GM19239 (cell line): ENCODE results near the gene ZNF862.

Experiments used
- DNase-seq: peaks from one replicate; pipeline ENCODE4 v3.0.0; 2011; ENCODE audit warnings: low spot score; ENCODE audit not compliant: insufficient read length
- FAIRE-seq: peaks from 2 replicates; lab custom pipeline; 2011; peaks lifted over from hg19 to GRCh38; lab: Jason Lieb, UNC

The ZNF862 gene

DNA sequence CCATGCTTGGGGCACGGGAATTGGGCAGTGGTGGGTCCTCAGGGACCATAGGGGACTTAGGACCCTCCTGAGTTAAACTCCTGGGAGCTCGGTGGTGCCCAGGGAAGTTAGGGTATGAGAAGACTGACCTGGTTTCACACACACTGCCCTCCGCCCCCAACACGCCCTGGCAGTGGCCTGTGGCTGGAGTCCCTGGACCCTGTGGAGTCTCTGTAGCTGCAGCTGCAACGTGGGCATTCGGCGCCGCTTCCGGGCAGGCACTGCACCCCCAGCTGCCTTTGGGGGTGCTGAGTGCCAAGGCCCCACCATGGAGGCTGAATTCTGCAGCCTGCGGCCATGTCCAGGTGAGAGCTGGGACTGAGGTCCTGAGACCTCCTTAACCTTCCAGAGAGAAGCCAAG, 29.9 kb upstream of the ZNF862 start:
- FAIRE-seq: no peak
- no peak for DNase-seq

DNA sequence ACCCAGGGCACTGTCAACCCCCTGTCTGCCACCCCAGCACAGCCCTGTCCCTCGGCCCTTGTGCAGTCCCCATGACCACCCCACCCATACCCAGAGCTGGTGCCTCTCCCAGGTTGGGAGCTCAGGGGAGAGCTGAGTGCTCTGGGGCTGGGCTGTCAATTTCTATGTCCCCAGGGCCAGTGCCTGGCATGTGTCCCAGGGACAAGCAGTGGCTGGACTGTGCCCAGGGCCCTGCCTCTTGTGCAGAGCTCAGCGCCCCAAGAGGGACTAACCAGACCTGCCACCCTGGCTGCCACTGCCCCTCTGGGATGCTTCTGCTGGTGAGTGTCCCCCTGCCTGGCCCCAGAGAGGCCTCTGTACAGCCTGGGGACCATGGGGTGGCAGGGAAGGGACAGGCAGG, 29.0 kb upstream of the ZNF862 start:
- FAIRE-seq (no peak), DNase-seq (no peak)

DNA sequence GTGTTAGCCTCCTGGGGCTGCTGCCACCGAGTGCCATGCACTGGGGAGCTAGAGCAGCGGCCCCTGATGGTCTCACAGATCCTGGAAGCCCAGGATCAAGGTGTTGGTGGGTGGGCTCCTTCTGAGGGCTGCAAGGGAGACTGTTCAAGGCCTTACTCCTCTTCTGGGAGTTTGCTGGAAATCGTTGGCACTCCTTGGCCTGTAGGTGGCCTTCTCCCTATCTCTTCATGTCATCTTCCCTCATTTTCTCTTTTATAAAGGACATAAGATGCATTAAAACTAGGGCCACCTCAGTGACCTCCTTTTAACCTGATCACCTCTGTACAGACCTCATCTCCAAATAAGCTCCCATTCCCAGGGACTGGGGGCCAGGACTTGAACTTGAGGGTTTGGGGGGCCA, 27.0 kb upstream of the ZNF862 start:
- no peak for FAIRE-seq
- no peak for DNase-seq

DNA sequence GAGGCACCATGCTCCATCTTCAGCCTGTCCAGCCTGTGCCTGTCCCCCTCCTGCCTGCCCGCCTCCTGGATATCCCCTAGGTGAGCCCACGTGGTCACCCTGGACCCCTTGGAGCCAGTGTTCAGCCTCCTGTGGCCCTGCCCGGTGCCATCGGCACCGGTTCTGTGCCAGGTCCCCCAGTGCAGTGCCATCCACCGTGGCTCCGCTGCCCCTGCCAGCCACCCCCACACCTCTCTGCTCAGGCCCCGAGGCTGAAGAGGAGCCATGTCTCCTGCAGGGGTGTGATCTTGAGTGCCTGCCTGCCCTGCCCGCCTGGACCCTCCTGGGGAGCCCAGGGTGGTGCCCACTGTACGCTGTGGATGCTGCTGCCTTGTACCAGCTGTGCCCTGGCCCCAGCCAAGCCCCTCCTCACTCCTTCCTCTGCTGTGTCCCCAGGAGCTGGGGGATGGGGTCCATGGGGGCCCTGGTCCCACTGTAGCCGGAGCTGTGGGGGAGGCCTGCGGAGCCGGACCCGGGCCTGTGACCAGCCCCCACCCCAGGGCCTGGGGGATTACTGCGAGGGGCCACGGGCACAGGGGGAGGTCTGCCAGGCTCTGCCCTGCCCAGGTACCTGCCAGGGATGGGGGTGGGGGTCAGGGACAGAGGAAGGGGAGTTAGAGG, 26.2 kb upstream of the ZNF862 start:
- DNase-seq (no peak), FAIRE-seq (no peak)

DNA sequence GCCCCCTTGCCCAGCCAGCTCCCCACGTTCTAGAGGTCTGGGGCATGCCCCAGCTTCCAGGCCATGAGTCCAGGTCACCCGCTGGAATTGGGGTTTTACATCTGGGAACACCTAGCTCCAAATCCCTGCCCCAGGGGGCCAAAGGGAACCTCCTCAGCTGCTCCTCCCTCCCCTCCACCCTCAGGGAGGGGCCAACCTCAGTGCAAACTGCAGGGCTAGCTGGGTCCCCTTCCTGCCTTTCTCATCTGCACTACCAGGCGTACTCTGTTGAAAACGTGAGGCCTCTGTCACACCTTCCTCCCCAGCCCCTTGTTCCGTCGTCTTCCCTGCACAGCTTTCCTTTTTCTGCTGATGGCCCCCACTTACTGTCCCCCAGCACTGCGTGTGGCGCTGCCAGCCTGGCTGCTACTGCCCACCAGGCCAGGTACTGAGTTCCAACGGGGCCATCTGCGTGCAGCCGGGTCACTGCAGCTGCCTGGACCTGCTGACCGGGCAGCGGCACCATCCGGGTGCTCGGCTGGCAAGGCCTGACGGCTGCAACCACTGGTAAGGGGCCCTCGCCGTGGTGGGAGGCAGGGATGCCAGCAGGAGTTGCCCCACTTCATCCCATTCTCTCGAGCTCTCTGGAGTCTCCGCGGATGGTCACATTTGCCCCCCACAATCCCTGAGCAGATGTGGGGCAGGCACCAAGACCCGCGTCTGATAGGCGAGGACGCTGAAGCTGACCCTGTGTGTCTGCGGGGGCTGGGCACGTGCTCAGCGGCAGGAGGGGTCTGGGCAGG, 24.7 kb upstream of the ZNF862 start:
- DNase-seq: no peak

DNA sequence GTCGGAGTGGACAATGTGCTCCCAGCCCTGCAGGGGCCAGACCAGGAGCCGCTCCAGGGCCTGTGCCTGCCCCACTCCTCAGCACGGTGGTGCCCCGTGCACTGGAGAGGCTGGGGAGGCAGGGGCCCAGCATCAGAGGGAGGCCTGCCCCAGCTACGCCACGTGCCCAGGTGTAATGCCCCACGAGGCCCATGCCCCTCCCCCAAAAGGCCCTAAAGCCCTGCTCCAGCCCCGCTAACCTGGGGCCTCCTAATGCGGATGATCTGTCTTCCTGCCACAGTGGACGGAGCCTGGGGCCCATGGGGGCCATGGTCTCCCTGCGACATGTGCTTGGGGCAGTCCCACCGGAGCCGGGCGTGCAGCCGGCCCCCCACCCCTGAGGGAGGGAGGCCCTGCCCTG, 23.7 kb upstream of the ZNF862 start:
- FAIRE-seq (no peak), DNase-seq (no peak)

More for the DNA sequence above, 24.7 kb upstream of the ZNF862 start:
- no peak for FAIRE-seq

DNA sequence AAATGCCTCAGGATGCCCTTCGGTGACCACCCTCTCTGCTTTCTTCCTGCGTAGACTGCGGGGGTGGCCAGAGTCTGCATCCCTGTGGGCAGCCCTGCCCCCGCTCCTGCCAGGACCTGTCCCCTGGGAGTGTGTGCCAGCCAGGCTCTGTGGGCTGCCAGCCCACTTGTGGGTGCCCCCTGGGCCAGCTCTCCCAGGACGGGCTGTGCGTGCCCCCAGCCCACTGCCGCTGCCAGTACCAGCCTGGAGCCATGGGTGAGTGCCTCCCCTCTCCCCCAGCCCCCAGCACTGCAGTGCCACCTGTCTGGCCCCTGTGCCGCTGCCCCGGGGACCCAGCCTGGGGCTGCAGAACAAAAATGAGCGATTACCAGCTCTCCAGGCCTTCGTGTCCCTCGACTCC, 23.1 kb upstream of the ZNF862 start:
- FAIRE-seq: no peak
- DNase-seq: no peak

DNA sequence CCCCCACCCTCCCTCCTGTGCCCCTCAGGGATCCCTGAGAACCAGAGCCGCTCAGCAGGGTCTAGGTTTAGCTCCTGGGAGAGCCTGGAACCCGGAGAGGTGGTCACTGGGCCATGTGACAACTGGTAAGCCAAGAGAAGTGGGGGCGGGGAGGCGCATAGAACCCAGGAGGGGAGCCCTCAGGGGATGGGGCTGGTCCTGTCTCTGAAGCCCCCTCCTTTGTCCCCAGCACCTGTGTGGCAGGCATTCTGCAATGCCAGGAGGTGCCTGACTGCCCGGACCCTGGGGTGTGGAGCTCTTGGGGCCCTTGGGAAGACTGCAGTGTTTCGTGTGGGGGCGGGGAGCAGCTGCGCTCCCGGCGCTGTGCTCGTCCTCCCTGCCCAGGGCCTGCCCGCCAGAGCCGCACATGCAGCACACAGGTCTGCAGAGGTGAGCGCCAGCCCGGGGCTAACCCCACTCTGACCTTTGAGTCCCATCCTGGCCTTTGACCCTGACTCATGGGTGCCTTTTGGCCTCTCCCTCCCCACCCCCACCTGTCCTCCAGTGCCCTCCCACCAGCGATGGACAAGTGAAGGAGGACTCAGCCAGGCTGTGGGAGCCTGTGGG, 22.4 kb upstream of the ZNF862 start:
- no peak for FAIRE-seq

DNA sequence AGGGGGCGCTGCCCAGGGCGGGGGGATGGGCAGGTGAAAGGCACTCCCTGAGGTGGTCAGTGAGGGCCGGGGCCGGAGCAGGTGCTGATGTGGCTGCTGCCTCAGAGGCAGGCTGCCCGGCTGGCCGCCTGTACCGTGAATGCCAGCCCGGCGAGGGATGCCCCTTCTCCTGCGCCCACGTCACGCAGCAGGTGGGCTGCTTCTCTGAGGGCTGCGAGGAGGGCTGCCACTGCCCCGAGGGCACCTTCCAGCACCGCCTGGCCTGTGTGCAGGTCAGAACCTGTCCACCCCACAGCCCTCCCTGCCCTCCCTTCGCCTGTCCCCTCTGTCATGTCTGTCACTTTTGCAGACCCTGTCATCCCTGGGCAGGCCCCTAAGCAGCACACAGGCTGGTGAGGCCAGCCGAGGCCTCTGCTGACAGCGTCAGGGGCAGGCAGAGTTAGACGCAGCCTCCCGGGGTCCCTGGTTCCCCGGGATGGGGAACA, 21.9 kb upstream of the ZNF862 start:
- FAIRE-seq (no peak), DNase-seq (no peak)

More for the DNA sequence above, 22.4 kb upstream of the ZNF862 start:
- DNase-seq: no peak

DNA sequence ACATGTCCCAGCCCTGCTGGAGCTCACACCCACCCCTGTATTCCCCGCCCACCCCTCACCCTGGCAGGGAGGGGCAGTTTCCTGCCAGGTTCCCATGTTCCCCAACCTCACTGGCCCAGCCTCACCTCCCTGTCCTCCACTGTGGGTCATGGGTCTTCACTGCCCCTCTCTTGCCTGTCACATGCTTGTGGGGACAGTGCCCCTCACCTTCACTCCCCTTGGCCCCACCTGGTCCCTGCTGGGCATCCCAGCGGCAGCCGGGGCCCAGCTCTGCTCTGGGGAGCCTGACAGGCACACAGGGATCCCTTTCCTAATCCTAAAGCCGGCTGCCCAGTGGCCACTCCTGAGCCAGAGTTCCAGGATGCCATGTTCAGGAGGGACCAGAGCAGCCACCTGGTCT, 21.4 kb upstream of the ZNF862 start:
- DNase-seq (no peak), FAIRE-seq (no peak)

DNA sequence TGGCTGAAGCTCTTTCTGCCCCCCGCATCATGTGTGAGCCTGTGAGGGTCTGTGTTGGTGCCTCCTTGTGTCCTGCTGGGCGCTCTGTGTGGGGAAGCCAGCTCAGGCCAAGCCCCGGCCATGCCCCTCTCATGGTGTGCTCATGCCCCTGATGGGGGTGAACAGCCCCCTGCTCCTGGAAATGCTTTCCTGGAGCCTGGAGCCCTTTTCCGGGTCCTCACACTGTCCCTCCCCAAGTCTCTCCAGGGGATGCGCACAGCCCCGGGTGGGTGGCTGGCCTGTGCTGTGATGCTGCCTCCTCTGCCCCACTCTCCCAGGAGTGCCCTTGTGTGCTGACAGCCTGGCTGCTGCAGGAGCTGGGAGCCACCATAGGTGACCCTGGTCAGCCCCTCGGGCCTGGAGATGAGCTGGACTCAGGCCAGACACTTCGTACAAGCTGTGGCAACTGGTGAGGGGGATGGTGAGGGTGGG, 20.8 kb upstream of the ZNF862 start:
- FAIRE-seq: no peak
- DNase-seq: no peak

DNA sequence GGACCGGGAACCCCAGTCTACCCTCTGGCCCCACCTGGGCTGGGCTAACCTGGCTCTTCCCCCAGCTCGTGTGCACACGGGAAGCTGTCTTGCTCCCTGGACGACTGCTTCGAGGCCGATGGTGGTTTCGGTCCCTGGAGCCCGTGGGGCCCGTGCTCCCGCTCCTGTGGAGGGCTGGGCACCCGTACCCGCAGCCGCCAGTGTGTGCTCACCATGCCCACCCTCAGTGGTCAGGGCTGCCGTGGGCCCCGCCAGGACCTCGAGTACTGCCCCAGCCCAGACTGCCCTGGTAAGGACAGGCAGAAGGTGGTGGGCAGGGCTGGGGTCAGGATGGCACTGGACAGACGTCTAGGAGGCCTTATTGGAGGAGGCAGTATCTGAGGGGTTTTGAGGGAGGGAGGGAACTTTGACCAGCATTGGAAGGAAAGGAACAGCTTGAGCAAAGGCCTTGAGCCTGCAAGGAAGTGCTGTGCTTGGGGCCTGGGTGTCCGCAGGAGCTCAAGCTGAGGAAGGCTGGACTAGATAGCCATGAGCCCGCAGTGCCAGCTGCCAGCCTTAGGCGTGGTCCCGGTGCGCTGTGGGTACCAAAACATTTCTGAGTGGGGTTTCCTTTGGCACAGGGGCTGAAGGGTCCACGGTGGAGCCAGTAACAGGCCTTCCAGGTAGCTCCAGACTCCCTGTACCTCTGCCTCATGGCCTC, 20.2 kb upstream of the ZNF862 start:
- no peak for DNase-seq
- FAIRE-seq: no peak

DNA sequence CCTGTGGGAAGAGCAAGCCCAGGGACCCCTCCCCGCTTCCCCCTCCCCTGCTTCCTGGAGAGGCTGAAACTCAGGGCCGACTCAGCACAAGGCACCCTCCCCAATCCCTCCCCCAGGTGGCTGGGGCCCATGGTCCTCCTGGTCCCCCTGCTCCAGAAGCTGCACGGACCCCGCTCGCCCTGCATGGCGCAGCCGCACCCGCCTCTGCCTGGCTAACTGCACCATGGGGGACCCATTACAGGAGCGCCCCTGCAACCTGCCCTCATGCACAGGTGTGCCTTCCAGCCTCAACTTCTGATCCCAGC, 19.7 kb upstream of the ZNF862 start:
- DNase-seq (no peak), FAIRE-seq (no peak)

DNA sequence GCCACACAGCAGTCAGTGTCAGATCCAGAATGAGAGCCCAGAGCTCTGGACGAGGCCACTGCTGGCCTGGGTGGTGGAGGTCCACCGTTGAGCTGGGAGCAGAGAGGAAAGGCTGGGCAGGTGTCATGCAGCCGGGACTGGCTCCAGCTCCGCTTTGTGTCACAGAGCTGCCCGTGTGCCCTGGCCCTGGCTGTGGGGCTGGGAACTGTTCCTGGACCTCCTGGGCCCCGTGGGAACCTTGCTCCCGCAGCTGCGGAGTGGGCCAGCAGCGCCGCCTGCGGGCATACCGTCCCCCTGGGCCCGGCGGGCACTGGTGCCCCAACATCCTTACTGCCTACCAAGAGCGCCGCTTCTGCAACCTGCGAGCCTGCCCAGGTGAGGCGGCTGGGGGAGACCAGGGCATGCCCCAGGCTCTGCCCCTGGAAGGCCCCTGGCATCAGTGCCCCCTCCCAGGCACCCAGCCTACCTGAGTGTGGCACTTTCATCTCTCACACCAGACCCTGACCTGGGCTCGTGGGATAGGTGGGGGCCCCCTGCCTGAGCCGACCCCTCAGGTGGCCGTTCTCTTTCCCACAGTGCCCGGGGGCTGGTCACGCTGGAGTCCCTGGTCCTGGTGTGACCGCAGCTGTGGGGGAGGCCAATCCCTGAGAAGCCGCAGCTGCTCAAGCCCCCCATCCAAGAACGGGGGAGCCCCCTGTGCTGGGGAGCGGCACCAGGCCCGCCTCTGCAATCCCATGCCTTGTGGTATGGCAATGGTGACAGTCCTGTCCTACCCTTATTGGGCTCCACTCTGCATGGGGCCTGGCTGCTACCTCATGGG, 18.8 kb upstream of the ZNF862 start:
- DNase-seq: no peak
- FAIRE-seq: no peak

DNA sequence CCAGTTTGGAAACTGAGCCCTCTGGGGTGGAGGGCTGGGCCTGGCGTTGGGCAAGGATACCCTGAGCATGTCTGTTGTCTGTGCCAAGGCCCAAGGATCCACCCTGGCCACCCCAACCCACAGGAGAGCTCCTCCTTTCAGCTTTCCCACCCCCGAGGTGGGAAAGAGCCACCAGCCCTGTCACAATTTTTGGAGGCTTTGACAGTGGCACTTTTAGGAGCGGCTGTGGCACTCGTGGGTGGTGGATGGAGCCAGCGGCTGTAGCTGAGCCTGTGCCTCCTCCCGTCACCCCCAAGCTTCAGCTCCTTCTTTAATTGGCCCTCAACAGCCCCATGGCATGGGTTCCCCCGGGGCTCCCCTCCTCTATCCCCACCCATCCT, 18.2 kb upstream of the ZNF862 start:
- DNase-seq: no peak
- no peak for FAIRE-seq

DNA sequence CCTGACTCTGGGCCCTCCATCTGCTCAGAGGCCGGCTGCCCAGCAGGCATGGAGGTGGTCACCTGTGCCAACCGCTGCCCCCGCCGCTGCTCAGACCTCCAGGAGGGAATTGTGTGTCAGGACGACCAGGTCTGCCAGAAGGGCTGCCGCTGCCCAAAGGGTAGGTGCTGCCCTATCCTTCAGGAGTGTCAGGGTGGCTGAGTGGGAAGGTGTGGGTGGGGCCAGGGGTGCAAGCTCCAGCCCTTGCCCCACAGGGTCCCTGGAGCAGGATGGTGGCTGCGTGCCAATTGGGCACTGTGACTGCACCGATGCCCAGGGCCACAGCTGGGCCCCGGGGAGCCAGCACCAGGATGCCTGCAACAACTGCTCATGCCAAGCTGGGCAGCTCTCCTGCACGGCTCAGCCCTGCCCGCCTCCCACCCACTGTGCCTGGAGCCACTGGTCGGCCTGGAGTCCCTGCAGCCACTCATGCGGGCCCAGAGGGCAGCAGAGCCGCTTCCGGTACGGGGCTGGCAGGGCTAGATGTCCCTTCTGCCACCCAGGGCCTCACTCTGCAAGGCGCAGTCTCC, 17.5 kb upstream of the ZNF862 start:
- DNase-seq (no peak), FAIRE-seq (no peak)

DNA sequence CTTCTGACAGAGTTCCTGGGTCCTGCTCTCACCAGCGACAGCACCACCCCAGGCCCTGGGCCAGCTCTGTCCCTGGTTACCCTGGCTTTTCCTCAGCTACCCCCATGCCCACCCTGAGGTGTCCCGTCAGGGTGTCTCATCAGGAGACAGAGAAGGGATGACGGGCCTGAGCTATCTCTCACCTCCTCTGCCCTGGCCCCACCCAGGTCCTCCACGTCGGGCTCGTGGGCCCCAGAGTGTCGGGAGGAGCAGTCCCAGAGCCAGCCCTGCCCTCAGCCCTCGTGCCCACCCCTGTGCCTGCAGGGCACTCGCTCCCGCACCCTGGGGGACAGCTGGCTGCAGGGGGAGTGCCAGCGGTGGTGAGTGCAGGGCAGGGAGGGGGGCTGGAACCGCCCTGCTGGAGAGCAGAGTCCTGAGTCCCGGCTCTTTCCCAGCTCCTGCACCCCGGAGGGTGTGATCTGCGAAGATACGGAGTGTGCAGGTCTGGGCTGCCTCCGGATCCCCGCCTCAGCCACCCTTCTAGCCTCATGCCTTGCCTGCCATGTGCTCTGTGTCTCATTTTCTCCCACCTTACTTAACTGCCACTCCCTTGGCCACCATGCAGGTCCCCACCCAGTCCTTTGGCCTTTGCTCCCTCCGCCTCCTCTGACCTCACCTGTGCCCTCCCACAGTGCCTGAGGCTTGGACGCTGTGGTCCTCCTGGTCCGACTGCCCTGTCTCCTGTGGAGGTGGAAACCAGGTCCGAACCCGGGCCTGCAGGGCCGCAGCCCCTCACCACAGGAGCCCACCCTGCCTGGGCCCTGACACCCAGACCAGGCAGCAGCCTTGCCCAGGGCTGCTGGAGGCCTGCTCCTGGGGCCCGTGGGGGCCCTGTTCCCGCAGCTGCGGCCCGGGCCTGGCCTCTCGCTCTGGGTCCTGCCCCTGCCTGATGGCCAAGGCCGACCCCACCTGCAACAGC, 16.7 kb upstream of the ZNF862 start:
- FAIRE-seq (no peak), DNase-seq (no peak)

DNA sequence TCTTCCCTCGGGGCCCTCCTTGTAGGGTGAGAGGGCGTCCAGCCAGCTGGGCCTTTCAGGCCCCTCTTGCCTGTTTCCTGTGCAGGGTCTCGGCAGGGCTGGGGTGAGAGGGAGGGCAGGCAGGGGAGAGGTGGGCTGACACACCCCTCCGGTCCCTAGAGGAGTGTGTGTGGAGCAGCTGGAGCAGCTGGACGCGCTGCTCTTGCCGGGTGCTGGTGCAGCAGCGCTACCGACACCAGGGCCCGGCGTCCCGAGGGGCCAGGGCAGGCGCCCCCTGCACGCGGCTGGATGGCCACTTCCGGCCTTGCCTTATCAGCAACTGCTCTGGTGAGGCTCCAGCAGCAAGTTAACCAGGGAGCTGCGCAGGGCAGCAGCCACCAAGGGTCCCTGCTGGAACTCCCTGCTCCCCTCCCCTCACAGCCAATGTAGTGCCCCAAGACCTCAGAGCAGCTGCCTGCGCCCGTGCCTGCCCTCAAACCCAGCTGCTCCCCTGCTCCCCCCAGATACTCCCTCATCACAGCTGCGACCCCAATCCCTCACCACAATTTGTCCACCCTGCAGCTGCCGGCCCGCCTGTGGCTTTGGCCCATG, 15.7 kb upstream of the ZNF862 start:
- FAIRE-seq (no peak), DNase-seq (no peak)
